ENCODE results near the gene SEC24D. TPM values are rescaled to one million over a fixed set of nuclear protein-coding genes. Genes with fewer than 3 reads are reported as not detected.

SEC24D gene
- total and polyA plus RNA-seq, 2 donors (not counting 3 experiments of a cell fraction or from before 2014, with no cell fraction given), result 81.5 to 127 TPM

- Histone ChIP-seq H4K20me1 (replicated peaks; ENCODE audit: control insufficient read depth, extremely low read depth, insufficient read depth, low read length) (no peaks in the 10 kb centered on the region), H3K79me2 (ENCODE audit: control insufficient read depth, insufficient read depth, low read length) (no peaks in the 10 kb centered on the region), H3K9me3 (replicated peaks; ENCODE audit: control insufficient read depth, insufficient read depth, low read length) (no peaks in the 10 kb centered on the region), H3K4me3 (replicated peaks in 1 of 3; ENCODE audit: insufficient read depth in 1 of 3, low read depth in 1 of 3, low read length in 3 of 3) (no peak overlapping the region), H3K9ac (replicated peaks; ENCODE audit: extremely low read depth, insufficient read depth, low read length) (no peak overlapping the region), H3K36me3 (ENCODE audit: control insufficient read depth in 2 of 2, extremely low read depth in 1 of 2, insufficient read depth in 2 of 2, low read length in 2 of 2) (no peaks in the 10 kb centered on the region), H3K27me3 (ENCODE audit: control insufficient read depth in 2 of 2, insufficient read depth in 2 of 2, low read length in 2 of 2) (peaks cover 2 to 4% of the 10 kb centered on the region in 2 experiments), H3K4me1 (ENCODE audit: control insufficient read depth, extremely low read depth, insufficient read depth, low read length) (no peaks in the 10 kb centered on the region), H3K27ac (ENCODE audit: insufficient read depth, low read depth, low read length) (no peak overlapping the region), H3K4me2 (ENCODE audit: insufficient read depth, low read length) (no peak overlapping the region), H2AFZ (ENCODE audit: low read depth, low read length) (no peak overlapping the region), H3K9me1 (replicated peaks; ENCODE audit: control insufficient read depth, extremely low read depth, insufficient read depth, low read length) (no peaks in the 10 kb centered on the region)
- no TSS peak for BruUV-seq (replicated peaks)
- TF ChIP-seq POLR2A (IDR thresholded peaks at IDR 0.05; ENCODE audit: low read depth, low read length) (no peak), POLR2AphosphoS5 (IDR thresholded peaks at IDR 0.05; ENCODE audit: insufficient read depth, low read depth, low read length) (no peak), CTCF (IDR thresholded peaks at IDR 0.05; ENCODE audit: extremely low read depth in 1 of 2, insufficient read depth in 1 of 2, low read depth in 1 of 2, low read length in 2 of 2) (no peak), EZH2 (IDR thresholded peaks at IDR 0.05; ENCODE audit: borderline replicate concordance, low read depth, low read length, severe bottlenecking) (no peak), MAX (IDR thresholded peaks at IDR 0.05; ENCODE audit: insufficient read depth, insufficient read length) (no peak), GATA2 (IDR thresholded peaks at IDR 0.05; ENCODE audit: insufficient read depth, insufficient read length, low read depth, low read length) (no peak), JUN (IDR thresholded peaks at IDR 0.05; ENCODE audit: borderline replicate concordance, insufficient read depth, insufficient read length, low read depth) (no peak), MYC (IDR thresholded peaks at IDR 0.05; ENCODE audit: low read depth, low read length) (no peak), FOS (IDR thresholded peaks at IDR 0.05; ENCODE audit: borderline replicate concordance, insufficient read depth, low read length) (no peak)
- dilution Hi-C loops (cut with MboI; ENCODE audit: extremely low pct_ligation_motif_present, low sequenced_read_pairs) (no loop called here), intact Hi-C loops (cut with micrococcal nuclease) (no loop called here)
- ChIA-PET CTCF (interaction anchor here (0.7 kb wide), 1 partner anchor 13 kb away, joined by 3 read pairs; no protein-coding TSS in a partner anchor), POLR2A (no interaction called here)
- DNase-seq (ENCODE audit: low read depth, low spot score), result no peak
- FAIRE-seq, result no peak
These were observed 41.9 kb upstream of the SEC24D start for GRCh38 chr4:118877797-118878196.
